GM18868 (cell line): ENCODE results near the gene PSMA2.
"Not testable (repeated sequence)": the region's sequence is repeated elsewhere in the genome, so short reads cannot be mapped to it uniquely, and the experiment has no call there.

Experiments
- ATAC-seq: cut with Tn5 transposase; IDR thresholded peaks from one replicate; pipeline ENCODE4 v1.9.1; 2021; ENCODE audit warnings: mild to moderate bottlenecking, moderate library complexity; ENCODE audit not compliant: unreplicated experiment

The PSMA2 gene

DNA sequence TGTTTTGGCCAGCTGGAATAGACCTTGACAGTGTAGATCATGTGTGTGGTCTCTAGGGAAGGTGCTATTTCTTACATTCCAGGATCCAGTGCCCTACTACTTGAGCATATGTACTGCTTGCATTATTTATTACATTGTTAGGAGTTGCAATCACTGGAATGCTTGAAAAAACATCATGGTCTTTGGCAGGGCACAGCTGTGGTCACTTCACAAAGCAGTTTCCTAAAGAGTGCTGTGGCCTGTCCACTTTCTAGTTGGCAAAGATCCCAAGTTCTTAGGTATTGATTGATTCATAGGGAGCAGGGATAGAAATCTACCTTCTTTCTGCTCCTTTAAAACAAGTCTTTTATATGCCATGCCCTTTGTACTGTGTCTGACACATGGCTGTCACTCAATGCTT, 24.7 kb downstream of the PSMA2 start:
- no peak for ATAC-seq

DNA sequence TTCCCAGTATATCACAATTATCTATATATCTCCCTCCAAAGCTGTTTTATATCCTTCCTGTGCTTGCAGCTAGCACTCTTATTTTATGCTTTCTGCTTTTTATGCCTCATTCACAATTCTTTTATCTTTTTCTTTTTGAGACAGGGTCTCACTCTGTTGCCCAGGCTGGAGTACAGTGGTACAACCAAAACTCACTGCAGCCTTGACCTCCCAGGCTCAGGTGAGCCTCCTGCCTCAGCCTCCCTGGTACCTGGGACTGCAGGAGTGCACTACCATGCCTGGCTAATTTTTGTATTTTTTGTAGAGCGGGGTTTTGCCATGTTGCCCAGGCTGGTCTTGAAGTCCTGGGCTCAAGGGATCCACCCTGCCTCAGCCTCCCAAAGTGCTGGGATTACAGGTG, 25.8 kb downstream of the PSMA2 start:
- no peak for ATAC-seq

DNA sequence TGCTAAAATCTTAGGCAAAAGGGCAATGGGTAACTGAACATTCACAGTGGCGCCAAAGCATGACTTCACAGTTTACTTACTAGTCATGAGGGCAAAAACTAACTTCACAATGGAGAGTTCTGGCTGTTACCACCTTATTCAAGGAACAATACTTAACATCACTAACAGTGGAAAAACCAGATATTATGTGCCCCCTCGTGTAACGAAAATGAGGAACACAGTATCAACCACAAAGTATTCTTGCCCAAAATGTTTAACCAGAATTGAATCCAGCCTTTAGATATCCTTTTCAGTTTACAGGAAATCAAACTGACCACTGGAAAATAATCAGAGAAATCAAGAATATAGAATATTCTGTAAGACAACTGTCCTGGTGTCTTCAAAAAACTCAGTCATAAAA, 29.6 kb downstream of the PSMA2 start:
- no peak for ATAC-seq

DNA sequence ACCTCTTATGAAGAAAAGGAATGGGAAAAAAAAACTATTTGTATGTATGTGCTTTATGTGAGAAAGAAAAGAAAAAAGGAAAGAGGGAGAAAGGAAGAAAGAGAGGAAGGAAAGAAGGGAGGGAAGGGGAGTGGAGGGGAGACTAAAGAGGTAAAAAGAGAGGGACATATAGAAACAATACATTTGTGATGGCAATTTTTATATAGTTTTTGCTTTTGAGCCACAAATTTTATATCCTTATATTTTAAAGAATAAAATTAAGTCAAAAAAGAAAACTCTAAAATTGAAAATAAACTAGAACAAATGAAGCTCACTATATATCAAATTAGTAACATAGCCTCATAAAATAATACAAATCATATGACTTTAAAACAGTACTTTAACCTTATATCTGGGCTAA, 31.1 kb downstream of the PSMA2 start:
- ATAC-seq: no peak

DNA sequence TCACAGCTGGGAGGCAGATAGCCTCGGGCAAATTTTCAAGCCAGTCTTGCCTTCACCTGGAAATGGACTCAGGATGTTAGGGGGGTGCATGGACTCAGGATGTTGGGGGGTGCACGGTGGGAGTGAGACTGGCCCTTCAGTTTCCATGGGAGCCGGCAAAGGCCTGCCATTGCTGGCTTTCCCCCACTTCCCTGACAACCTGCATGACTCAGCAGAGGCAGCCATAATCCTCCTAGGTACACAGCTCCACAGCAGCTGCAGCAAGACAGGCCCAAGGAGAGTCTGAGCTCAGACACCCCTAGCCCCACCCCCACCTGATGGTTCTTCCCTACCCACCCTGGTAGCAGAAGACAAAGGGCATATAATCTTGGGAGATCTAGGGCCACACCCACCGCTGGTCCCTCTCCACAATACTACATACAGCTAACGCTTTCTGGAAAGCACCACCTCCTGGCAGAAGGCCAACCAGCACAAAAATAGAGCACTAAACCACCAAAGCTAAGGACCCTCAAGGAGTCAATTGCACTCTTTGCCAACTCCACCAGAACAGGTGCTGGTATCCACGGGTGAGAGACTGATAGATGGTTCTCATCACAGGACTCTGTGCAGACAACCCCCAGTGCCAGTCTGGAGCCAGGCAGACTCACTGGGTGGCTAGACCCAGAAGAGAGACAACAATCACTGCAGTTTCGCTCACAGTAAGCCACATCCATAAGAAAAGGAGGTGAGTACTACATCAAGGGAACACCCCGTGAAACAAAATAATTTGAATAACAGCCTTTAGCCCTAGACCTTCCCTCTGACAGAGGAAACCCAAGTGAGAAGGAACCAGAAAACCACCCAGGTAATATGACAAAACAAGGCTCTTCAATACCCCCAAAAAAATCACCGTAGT, 38.4 kb downstream of the PSMA2 start:
- no peak for ATAC-seq

DNA sequence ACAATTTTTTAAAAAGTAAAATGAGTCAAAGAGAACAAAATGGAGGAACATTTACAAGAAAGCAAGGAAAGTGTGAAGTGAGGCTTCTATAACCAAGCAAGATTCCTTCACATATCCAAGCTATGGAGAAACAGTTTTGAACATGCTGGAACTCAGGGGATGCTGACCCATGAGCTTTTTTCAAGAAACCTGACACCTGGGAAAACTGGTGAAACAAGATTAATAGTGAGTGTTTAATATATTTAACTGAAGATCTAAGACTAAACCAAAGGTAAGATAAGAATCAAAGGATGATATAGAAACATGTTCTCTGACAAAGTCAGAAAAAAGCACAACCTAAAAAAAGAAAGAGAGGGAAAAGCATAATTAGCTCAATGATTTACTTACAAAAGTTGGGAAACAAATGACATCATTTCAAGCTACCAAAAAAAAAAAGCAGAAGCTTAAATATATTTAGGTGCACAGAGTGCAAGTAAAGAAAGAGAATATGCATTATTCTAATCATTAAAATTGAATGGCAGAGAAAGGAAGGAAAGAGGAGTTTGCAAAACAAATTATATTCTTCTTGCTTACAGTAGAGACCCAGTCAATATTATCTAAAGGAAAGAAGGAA, 45.0 kb downstream of the PSMA2 start:
- no peak for ATAC-seq

DNA sequence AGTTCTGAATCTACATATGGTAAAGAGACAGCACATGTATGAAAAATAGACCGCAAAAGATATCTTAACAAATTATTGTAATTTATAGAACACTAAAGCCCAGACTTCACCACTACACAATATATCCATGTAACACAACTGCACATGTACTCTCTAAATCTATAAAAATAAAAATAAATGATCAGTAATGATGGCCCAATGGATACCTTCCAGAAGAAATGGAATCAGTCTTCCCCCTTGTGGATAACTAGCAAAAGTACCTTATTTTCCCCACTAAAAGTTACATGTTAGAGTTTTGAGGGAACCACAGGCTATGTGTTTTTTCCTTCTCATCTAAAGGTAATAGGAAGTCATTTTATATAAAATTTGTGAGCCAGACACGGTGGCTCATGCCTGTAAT, 45.8 kb downstream of the PSMA2 start:
- ATAC-seq: no peak

DNA sequence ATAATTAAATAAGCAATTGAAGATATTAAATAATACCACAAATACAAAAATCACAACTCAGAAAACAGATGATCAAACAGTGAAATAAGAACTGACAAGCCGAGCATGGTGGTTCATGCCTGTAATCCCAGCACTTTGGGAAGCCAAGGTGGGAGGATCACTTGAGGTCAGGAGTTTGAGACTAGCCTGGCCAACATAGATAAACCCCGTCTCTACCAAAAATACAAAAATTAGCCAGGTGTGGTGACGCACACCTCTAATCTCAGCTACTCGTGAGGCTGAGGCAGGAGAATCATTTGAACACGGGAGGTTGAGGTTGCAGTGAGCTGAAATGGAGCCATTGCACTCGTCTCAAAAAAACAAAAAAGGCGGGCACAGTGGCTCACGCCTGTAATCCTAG, 46.8 kb downstream of the PSMA2 start:
- ATAC-seq: not testable (repeated sequence)

DNA sequence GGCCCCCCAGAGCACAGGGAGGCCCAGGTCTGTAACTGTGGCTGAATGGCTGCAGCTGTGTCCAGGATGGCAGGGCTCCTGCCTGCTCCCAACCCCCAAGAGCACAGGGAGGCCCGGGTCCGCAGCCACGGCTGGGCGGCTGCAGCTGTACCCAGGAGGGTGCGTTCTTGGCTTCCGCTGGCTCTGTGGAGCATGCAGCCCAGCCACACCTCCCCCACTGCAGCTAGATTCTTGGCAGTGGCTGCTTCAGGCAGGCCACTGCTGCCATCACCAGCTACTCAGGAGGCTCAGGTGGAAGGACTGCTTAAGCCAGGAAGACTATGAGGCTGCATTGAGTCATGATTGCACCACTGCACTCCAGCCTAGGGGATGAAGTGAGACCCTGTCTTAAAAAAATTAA, 48.0 kb downstream of the PSMA2 start:
- peak; percentile 54 for ATAC-seq

DNA sequence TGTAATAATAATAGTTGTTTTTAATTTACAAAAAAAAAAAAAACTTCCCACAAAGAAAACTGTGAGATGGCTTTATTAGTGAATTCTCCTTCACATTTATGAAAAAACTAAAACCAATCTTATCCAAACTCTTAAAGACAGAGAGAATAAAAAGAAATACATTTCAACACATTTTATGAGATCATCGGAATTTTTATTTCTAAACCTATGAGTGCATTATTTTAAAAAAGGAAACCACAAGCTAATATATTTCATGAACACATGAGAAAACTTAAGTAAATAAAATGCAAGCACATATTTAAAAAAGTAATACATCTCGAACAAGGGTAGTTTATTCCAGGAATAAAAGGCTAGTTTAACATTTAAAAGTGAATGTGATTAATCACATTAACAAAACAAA, 51.6 kb downstream of the PSMA2 start:
- no peak for ATAC-seq

DNA sequence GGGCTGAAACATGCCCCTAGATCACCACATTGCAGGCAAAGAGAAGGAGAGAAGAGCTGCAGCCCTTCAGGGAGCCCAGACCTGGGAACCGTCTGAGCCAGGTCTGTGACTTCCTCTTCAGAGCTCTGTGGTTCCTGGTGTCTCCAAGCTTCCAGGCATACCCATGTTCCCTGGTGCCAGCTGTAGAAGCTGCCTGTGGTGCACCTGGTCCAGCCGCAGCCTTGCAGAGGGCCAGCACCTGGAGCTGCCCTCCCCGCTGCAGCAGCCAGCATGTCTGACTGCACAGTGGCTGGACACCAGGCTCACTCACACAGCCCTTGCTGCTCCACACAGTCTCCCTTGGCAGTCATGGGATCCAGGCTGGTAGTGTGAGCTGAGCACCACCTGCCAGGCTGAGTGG, 53.7 kb downstream of the PSMA2 start:
- ATAC-seq: no peak

DNA sequence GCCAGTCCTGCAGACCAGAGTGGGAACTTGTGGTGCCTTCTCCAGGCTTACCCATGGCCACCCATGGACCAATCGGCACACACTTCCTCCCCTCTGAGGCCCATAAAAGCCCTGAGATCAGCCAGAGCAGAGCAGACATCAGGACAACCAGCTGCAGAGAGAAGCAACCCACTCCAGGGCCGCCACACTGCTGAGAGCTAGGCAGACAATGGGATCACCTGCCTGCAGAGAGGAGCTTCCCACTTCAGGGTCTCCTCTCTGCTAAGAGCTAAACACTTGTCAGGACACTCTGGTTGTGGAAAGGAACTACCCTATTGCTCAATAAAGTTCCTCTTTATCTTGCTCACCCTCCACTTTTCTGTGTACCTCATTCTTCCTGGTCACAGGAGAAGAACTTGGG, 54.1 kb downstream of the PSMA2 start:
- no peak for ATAC-seq

DNA sequence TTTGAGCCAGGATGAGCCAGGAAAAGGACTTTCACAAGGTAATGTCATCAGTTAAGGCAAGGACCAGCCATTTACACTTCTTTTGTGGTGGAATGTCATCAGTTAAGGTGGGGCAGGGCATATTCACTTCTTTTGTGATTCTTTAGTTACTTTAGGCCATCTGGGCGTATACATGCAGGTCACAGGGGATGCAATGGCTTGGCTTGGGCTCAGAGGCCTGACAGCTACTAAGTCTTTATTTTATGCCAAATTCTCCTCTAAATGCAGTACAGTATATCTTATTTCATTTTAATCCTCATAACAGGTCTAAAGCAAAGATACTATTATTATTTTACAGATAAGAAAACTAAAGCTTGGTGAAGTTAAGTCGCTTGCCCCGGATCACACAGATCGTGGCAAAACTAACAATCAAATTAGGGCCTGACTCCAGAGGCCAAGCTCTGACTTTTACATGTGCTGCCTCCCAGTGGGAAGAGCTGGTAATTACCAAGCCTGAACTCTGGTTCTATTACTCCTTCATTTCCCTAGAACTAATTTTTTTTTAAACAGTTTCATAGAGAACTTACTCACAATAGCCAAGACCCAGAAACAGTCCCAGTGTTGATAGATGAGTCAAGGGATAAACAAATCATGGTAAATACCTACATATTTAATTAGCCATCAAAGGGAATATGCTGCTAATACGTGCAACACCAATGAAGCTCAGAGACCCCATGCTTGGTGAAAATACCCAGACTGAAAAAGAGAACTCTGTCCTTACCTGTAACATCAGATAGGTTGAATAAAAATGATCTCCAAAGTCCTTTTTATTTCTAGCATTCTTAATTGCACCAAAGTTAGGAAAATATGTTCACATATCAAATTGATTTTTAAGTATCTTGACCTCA, 55.5 kb downstream of the PSMA2 start:
- ATAC-seq: peak; percentile 95

DNA sequence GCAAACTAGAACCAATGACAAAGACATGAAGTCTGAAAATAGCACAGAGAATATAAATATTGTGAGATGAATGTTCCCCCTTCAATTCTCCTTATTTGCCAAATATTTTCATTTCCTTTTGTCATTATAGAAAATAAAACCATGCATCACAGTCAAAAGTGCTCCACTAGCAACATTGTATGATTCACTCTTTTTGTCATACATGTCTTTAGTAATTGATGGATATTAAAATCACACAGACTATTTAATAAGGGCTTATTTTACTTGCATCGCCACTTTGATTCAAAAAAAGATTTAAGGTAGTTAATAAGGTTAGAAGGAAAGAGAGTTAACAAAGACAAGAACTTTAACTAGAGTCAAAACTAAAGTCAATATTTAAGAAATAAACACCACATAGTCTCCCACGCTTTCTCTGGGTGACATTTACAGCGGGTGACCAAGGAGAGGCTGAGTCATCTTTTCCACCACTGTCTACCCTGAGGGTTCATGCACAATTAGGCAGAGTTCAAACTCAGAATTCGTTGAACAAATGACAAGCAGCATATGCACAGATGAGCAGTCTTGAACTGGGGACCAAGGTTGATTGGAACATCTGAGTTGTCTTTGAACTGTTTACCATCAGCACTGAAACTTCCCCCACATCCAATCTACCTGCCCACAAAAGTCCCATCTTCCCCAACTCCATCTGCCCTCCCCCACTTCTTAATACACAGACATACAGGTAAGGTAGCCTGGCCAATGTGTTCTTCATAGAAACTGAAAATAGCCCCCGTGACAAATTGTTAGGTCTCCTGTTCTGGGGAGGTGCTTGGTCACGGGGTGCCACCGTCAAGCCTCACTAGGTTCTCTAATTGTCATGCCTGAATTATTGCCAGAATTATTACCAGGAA, 62.6 kb downstream of the PSMA2 start:
- ATAC-seq: peak; percentile 98

DNA sequence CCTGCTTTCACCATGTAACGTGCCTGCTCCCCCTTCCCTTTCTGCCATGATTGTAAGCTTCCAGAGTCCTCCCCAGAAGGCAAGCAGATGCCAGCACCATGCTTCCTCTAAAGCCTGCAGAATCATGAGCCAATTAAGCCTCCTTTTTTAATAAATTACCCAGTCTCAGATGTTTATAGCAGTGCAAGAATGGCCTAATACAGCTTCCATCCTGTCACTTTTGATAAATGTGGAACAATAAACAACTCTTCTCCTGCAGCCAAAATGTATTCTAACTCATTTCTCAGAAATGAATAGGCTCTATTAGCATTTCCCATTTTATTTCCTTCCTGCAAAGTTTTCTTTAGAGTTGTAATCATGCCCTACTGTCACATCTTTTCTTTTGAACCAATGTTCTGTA, 63.5 kb downstream of the PSMA2 start:
- ATAC-seq: no peak
